Mammary epithelial cell (primary cell): ENCODE results near the gene PTPN6.

ENCODE experiments used
- CTCF ChIP-seq, 2 donors: IDR thresholded peaks in 1 of 2; conservative IDR thresholded peaks in 1 of 2; 2 replicates each; pipeline ENCODE4 v1.5.1; 2011 to 2012; ENCODE audit warnings: inconsistent platforms in 2 of 2, low read length in 2 of 2, mild to moderate bottlenecking in 2 of 2, control low read depth in 1 of 2, low read depth in 1 of 2; ENCODE audit not compliant: insufficient read depth in 1 of 2; ENCODE audit errors: extremely low read depth in 1 of 2
- EZH2 ChIP-seq: IDR thresholded peaks from 2 replicates; pipeline ENCODE4 v1.6.1; 2012; ENCODE audit warnings: low read length, inconsistent platforms, borderline replicate concordance

DNA sequence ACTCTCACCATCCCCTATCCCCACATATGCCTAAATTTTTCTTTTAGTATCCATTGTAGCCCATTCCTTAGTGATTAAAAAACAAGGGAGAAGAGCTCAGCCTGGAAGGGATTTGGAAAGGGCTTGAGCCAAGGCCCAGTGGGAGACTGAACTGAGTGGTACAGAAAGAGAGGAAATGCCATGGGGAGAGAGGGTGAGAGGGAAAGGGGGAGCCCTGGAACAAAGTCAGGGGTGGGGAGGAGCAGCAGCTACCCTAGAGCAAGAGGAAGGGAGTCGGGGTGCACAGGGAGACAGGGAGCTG lies 26.0 kb upstream of the PTPN6 start:
- TF ChIP-seq CTCF (conservative IDR thresholded peaks at IDR 0.05 in 1 of 2, IDR thresholded peaks at IDR 0.05 in 1 of 2; ENCODE audit: extremely low read depth in 1 of 2, insufficient read depth in 1 of 2, low read depth in 1 of 2, low read length in 2 of 2) = no peak
- TF ChIP-seq EZH2 = no peak
